HG02588 (cell line): ENCODE results near the gene TAF6.
A peak's percentile ranks its signal among the peaks of the same experiment; 100 is the strongest.

ENCODE experiments used
- ATAC-seq: cut with Tn5 transposase; IDR thresholded peaks from one replicate; pipeline ENCODE4 v1.9.1; 2021; ENCODE audit warnings: mild to moderate bottlenecking, moderate library complexity; ENCODE audit not compliant: unreplicated experiment

The TAF6 gene

DNA sequence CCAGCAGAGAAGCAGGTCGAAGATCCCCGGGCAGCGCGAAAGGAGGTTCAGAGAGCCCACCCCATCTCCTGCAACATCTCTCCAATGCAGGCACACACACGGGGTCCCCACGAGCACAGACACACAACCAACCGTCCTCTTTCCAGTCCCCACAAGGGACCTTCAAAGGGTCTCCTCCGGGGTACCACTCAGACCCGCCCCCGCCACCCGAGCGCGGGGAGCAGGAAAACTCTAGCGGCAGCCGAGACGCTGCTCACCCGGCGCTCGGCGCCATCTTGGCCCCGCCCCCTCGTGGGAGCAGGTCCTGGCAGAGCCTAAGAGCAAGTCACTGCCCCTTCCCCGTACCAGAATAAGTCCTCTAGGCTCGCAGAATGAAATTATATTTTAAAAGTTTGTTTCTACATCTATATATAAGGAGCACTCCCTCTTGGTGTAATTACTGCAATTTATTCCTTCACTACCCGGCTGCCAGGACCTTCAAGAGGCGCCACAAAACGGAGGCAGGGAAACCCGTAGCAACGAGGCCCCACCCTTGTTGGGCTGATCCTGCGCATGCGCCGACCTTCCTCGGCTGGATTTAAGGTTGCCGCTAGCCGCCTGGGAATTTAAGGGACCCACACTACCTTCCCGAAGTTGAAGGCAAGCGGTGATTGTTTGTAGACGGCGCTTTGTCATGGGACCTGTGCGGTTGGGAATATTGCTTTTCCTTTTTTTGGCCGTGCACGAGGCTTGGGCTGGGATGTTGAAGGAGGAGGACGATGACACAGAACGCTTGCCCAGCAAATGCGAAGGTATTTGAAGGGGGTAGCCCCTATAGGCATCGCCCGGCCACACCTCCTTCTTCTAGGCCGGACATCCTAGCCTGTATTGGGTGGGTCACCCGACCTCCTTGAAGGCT is at the start of gene TAF6, which contains the start of gene CNPY4:
TAF6 (minus strand) TSS at position 287 of the 898 bp plus-strand sequence. CDS start 5,149 bp downstream, outside the sequence.
CNPY4 (plus strand) TSS at position 563 of the 898 bp plus-strand sequence; CDS start at position 674, 111 bp downstream.
- ATAC-seq: peak; percentile 74

DNA sequence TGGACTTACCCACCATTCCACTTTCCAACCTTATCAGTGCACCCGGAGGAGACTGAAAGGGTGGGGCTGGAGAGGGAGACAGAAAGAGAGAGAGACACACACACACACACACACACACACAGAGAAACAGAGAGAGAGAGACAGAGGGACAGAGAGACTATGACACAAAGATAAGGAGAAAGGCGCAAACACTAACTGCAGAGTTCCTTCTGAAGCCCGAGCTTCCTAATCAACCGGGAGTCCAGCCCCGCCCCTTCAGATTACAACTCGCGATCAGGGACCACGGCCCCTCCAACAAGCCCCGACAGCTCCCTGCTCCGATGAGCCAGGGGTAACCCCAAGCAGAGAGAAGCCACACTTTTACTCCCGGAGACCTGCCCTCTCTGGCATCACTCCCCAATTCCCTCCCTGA is 48.8 kb upstream of the TAF6 start:
- ATAC-seq: no peak

DNA sequence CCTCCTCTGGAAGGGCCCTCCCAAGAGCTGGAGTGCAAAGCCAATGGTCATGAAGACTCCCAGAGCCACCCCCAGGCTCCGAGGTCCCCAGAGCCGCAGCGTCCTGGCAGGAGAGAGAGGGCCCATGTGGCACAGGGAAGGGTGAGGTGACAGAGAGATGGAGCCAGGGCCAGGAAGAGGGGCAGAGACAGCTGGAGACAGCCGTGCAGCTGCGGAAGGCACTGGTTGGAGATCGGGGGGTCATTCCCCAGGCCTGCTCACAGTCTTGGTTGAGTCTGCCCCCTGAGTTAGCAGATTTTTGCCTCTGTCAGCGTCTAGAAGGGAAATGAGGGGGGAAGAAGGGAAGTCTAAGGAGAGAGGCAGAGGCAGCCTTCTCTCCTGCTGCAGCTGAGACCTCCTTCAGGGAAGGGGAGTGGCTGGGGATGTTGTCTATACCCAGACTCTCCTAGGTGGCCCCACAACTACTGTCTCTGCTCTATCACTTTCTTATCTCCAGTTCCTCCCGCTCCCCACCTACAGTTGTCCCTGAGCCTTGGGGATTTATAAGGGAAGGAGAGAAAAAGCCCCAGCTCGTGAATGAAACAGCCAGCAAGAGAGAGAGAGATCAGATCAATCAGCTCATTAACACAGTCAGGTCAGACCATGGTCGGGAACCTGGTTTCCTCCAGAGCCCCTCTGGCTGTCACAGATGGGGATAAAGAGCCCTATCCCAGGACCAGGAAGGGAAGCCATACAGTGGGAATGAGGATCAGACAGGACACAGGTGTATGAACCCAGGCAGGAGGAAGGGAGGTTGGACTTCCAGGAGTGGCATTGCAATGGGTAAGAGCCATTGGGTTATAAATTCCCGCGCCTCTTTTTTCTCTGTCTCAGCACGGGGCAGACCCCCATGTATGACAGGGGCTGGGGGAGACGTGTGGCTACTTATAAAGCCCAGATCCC is 48.1 kb upstream of the TAF6 start:
- ATAC-seq: no peak

DNA sequence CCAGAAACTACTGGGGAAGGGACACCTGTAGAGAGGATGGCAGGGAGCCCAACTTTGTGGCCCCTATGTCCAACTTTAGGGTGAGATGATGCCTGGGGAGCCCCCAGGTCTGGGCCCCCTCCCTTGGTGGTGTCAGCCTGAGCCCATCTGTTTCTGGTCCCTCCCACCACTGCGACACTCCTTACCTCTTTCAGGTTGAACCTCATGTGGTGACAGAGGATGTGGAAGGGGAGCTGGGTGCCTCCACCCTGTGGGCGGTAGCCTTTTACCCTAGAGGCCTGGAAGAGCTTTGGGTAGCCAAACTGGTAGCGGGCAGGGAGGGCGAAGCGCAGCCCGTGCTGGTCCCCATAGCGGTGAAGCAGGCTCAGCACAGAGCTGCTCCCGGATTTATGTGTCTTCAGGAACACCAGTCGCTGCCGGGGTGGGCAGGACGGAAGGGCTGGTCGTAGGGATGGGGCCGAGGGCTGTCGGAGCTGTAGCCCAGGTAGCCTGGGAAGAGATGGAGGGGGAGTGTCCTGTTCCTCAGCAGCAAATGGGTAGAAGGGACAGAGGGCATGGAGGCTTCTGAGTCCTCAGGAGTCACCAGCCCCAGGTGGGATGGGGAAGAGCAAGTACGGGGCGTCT is 47.3 kb upstream of the TAF6 start:
- no peak for ATAC-seq

DNA sequence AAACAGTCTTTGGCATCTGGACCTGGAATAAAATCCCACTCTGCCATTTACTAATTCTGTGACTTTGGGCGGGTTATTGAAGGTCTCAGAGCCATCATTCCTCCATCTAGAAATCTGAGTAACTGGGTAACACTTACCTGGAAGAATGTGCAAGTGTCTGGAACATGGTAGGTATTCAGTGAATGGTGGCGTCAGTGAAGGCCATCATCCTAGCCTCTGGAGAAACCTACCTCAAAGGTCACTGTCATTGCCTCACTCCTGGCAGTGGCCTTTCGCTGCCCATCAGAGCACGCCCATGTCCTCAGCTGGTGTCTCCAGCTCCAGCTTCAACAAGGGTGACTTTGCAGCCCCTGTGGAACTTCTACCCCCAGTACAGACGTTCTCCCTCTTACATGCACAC is 44.7 kb upstream of the TAF6 start:
- ATAC-seq: no peak

DNA sequence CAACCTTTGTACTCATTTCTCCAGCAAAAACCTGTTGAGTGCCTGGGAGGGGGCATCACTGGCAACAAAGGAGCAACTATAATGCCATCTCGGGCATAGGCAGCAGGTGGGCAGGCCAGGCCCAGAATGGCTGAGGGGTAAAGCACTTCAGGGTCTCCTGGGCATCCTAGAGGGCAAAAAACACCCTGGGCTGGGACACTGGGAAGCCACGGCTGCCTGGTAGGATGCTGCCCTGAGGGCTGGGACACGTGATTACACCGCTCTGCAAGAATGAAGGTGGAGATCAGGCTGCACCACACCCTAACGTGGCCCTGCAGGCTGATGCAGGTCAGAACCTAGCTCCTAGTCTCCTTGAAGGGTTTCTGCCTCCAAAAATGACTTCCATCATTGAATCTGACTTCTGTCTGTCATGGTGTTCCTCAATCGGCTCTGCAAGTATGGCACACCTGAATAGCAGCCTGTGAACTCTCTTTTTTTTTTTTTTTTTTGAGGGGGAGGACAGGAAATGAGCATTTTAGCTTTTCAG is 43.9 kb upstream of the TAF6 start:
- ATAC-seq: no peak

DNA sequence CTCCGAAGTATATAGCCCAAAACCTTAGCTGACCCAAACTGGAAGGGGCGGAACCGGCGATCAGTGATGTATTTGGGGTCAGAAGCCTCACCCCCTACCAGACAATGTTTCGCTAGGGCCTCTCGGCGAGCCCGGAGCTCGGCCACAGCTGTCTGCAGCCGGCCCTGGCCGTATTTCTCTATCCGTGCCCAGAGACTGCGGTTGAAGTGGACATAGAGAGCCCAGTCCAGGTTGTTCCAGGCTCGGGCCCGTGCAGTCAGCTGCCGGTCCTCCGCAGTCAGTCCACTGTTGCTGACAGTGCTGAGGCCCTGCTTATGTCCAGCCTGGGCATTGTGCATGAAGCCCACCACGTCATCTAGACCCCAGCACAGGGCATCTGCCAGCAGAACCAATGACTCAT is 40.9 kb upstream of the TAF6 start:
- ATAC-seq: no peak

DNA sequence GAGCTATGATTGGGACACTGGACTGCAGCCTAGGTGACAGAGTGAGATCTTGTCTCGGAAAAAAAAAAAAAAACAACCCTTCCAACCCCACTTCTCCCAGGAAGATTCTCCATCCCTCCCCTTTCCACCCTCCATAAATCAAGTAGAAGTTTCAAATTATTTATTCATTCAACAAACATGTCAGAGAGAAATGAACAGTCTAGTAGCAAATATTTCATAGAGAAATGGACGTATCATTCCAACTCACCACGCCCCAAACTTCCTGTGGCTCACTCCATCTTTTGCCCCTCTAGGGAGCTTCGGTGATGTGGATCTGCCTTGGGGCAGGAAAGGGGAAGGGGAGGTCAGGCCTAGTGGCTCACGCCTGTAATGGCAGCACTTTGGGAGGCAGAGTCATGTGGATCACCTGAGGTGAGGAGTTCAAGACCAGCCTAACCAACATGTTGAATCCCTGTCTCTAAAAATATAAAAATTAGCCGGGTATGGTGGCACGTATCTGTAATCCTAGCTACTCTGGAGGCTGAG is 40.0 kb upstream of the TAF6 start:
- ATAC-seq: no peak

DNA sequence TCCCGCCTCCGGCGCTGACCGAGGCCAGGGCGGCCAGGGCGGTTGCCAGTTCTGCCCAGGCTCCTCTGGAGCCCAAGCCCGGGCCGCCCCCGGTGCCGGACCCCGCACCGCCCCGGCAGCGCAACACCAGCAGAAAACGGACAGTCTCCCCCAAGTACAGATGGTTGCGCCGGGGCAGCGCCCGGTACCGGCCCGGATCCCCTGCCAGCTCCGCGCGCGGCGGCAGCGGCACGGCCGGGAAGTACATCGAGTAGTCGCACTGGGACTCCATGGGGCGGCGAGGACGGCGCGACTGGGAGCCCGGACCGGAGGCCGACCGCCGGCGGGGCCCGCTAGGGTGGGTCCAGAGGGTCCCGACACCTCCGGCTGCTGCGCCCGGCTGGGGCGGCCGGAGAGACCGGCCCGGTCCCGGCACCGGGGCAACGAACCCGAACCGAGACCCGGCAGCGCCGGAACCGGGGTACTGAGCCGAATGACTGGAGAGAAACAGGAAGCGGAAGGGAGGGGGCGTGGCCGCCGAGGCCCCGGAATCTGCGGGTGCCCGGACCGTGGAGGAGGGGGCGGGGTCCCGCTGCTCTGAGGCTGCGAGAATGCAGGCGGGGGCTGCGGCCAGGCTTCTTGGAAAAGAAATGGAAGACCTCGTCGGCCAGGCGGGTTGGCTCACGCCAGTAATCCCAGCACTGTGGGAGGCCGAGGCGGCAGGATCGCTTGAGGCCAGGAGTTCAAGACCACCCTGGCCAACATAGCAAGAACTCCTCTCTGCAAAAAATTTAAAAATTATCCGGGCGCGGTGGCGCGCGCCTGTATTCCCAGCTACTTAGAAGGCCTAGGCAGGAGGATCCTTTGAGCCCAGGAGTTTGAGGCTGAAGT is 39.3 kb upstream of the TAF6 start, which contains the start of gene TRAPPC14:
TRAPPC14 (minus strand) TSS at position 495 of the 870 bp plus-strand sequence; CDS start at position 271, 224 bp downstream.
- peak; percentile 73 for ATAC-seq

DNA sequence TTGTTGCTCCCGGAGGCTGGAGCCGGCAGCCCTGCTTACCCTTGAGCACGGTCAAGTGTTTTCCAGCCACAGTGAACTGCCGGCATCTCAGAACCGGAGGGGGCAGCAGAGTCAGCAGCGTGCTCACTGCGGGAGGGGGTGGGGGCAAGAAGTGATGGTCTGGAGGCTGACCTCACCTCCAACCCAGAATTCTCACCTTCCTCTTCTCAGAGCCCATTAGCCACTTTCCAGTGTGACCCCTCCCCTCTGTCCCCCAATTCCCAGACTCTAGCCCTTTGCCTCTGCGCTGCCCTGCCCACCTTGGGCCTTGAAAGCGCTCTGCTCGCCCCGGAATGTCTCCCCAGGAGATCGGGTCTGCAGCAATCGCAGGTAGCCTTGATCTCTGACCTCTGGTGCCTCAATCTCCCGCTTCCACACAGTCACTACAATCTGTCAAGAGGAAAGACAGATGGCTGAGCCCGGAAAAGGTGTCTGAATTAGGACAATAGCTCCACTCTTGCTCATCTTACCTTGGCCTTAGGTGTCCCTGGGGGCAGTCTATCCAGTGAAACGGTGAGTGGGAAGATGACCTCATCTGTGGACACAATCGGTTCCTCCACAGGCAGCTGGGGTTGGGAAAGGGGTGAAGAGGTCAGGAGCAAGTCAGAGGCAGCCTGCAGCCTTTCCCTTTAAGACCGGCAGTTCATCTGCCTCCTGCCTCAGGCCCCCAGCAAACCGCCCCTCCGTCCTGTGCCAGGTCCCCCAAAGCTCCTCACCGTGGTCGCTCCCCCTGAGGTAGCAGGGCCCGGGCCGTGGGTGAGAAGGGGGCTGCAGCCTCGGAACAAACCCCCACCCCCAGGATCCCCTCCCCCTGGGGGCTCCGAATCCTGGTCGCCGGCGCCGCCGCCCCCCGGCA is 38.4 kb upstream of the TAF6 start:
- no peak for ATAC-seq

DNA sequence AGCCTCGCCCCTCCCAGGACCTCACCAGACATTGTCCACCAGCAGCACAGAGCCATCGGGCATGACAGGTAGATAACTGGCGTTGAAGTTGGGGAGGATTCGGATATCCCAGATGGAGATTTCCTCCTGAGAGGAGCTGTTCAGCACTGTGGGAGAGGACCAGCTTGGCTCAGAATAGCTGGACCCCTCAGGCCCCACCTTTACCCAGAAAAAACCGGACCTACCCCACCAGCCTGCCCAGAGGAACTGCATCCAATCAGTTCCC is 37.8 kb upstream of the TAF6 start:
- ATAC-seq: no peak

DNA sequence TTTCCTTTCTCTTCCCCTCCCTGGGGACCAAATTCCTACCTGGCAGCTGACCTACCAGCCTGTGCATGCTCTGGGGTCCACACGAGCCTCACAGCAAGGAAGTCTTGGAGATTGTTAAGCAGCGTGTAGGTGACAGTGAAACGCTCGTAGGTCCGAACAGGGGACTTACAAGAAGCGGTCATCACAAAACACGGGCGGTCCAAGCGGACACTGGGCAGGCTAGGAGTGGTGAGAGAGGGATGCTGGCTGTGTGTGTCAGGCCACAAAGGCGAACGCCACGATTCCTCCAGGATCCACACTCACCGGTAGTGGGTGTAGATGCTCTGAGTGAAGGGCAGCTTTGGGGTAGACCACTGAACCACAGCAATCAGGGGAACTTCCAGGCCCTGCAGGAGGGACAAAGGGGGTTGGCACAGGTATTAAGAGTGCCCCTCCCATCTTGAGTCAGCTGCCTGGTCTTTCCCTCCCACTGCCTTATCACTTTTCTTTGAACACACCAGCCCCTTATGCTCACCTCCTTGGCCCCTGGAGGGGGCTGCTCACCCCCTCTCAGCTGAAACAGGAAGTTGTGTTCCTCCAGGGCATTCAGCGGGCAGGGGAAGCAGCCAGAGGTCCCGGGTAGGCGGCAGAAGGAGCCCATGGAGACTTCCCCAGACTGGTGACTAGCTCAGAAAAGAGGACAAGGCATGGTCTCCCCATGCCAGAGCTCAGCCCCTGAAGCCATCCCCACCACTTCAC is 37.3 kb upstream of the TAF6 start:
- no peak for ATAC-seq

DNA sequence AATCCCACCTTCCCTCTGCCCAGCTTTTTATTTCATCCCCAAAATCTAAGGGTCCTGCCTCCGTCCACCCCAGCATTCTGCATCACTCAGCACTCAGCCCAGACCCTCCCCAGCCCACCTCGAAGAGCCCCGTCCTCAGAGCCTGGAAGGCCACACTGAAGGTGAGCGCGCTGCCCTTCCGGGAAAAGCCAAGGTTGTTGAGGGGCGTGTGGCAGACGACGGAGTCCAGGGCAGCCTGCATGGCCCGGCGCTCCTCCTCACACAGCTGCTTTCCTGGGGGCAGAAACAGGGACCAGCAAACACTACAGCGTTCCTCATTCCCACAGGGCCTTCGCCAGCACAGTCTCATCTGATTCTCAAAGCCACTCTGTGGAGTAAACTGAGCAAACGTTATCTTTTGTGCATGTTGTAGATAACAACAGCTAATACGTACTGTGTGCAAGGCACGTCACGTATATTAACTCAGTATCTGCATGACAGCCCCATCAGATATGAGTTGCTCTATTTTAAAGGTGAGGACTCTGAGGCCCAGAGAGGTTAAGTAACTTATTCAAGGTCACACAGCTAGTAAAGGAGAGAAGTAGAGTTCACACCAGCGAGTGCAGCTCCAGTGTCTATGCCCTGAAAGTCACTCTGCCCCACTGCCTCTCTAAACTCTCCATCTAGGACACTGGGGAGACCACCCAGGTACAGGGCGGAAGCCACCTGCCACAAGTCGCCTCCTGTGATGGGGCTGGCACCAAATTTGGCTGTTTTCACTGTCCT is 36.6 kb upstream of the TAF6 start:
- ATAC-seq: no peak

DNA sequence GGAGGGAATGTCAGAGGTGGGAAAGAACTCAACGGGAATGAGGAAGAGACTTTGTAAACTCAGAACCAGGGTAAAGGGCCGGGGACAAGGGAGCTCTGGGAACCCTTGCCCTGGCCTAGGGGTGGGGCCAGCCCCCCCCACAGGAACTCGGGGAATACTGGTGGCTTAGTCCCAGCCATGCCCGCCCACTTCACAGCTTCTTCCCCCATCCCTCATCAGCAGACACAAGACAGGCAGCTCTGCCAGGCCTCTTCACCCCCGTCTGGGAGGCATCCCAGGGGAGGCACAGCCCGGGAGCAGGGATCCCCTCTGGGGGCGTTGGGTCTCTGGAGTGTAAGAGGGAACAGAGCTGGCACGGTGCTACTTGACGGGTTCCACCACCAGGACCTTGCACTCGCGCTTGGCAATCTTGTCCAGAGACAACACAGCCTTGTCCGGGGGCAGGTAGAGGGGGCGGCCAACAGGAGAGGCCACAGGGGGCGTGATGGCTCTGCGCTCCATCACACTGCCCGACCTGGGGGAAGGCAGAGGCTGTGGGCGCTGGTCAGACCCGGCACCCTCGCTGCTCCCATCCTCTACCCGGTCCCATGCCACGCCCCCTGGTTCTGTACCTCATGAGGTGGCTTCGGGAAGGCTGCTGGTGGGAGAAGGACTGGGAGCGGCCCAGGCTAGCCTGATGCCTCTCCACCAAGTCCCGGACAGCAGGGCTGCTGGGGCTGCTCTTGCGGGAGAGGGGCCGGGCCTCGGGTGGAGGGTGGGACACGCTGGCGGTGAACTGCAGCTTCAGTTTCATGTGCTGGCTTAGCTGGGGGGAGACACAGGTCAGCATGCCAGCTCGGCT is 35.7 kb upstream of the TAF6 start:
- ATAC-seq: no peak

DNA sequence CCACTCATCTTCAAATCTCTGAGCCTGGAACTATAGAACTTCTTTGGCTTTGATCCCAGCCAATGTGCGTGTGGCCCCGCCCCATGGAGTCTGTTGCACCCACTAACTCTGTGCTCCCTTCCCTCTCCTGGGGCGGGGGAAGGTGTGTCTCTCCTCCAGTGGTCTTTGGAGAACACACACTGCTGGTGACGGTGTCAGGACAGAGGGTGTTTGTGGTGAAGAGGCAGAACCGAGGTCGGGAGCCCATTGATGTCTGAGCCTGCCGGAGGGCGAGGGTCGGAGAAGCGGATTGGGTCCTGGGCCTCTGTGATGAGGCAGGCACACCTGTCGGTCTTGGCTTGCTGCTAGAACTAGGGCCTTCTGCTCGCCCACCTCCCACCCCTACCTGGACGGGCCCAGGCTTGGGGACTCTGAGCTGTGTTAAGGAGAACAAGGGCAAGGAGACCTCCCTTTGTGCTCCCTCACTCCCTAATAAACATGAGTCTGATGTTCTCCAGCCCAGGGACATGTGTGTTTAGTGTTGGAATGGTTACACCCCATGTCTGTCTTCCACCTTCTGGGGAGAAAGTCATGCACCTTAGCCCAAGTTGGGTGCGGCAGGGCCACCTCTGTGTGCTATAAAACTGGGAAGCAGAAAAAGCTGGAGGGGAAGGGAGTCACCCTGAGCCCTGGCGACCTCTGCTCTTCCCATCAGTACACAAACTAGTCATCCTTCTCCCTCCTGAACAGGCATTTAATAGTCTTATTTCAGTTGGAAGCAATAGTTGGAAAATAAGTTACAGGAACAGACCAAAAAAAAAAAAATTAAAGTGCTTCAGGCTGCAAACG is 34.8 kb upstream of the TAF6 start:
- no peak for ATAC-seq
